Right forelimb (tissue), 1 donor: ENCODE results near the gene TCP11X1.
"Not testable (repeated sequence)": the region's sequence is repeated elsewhere in the genome, so short reads cannot be mapped to it uniquely, and the experiment has no call there.

Experiments
- DNase-seq: peaks from one replicate; pipeline ENCODE4 v3.0.0-alpha.2; 2018

Gene TCP11X1

DNA sequence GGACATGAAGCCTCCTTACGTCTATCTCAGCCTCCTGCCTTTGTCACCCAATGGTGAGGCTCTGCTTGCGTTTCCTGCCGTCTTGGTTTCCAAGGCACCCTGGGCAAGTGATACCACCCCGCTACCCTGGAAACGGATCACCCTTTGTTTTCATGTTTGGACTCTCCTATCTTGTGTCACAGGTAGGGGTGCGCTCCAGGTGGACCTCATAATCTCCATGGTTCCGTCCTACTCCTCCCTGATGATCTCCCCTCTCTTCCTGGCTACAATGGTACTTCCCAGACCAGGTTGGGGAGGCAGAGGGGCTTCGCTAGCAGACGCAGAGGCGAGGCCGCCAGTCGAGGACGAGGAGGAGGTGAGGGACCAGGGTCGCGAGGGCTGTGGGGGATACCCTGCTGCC, at the start of gene TCP11X1:
TCP11X1 (plus strand) TSS at position 316 of the 400 bp plus-strand sequence.
- DNase-seq, result not testable (repeated sequence)

GRCh38 chrX:102185967-102186720, 29.0 kb upstream of the TCP11X1 start:
- DNase-seq, result no peak

- not testable (repeated sequence) for DNase-seq
Measured at GRCh38 chrX:102207940-102208339, 7.2 kb upstream of the TCP11X1 start.

GRCh38 chrX:102216497-102216896, 1.4 kb downstream of the TCP11X1 start:
- not testable (repeated sequence) for DNase-seq

DNA sequence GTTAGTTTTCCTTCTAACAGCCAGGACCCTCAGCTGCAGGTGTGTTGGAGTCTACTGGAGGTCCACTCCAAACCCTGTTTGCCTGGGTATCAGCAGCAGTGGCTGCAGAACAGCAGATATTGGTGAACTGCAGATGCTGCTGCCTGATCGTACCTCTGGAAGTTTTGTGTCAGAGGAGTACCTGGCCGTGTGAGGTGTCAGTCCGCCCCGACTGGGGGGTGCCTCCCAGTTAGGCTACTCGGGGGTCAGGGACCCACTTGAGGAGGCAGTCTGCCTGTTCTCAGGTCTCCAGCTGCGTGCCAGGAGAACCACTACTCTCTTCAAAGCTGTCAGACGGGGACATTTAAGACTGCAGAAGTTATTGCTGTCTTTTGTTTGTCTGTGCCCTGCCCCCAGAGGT, 20.6 kb downstream of the TCP11X1 start:
- DNase-seq, result not testable (repeated sequence)

- DNase-seq, result not testable (repeated sequence)
Measured at GRCh38 chrX:102240265-102240664, 25.2 kb downstream of the TCP11X1 start.

DNA sequence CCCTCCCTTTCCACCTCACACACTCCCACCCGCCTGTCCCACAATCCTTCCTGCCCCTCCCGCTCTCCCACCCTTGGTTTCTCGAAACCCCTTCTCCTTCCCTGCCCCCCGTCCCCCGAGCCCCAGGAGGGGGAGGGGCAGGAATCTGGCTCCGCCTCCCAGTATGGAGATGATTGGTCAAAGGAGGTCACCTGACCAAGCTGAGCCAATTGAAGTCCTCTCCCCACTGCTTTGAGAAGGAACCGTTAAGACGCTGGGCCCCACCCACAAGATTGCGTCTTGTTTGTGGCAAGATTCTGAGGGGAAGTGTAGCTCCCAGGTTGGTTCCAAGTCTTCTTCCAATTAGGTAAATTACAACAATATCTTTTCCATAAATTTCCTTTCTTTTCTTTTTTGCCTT, 31.8 kb downstream of the TCP11X1 start, which contains the start of gene NXF2:
NXF2 (plus strand) TSS at position 275 of the 400 bp plus-strand sequence. CDS start 59,912 bp downstream, outside the sequence.
- not testable (repeated sequence) for DNase-seq

DNA sequence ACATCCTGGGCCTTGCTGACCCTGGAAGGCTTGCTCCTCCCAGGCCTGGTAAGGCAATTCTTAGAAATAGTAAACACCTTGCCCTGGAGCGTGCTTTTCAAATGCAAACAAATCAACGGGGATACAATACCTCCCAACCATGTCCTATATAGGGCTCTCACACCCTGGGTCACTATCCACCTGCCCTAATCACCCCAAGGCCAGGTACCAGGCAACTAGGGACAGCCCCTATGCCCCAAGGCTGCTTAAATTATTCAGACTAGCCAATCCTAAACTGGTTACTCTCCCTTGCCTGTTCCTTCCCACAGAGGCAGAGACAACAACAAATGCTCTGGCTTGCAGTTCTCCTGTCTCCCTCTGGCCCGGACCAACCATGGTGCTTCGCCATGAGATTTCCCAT, 57.1 kb downstream of the TCP11X1 start:
- not testable (repeated sequence) for DNase-seq
